Trophoblast cell (in vitro differentiated cells and primary cell): ENCODE measurements around the gene MMP15.

ENCODE experiments used
- DNase-seq, 2 donors: peaks; one replicate each; pipeline ENCODE4 v3.0.0-alpha.2; 2016
- H2AFZ ChIP-seq: 2 replicates; pipeline ENCODE4 v1.6.1; 2013; ENCODE audit warnings: low read length, moderate library complexity, mild to moderate bottlenecking; ENCODE audit not compliant: insufficient read depth, poor library complexity
- H2AK5ac ChIP-seq: 2 replicates; pipeline ENCODE4 v1.6.1; 2013; ENCODE audit warnings: mild to moderate bottlenecking, low read length
- H2BK120ac ChIP-seq: 2 replicates; pipeline ENCODE4 v1.6.1; 2013; ENCODE audit warnings: low read length, mild to moderate bottlenecking, moderate library complexity; ENCODE audit not compliant: insufficient read depth, poor library complexity
- H2BK12ac ChIP-seq: 2 replicates; pipeline ENCODE4 v1.6.1; 2013; ENCODE audit warnings: mild to moderate bottlenecking, low read length, moderate library complexity
- H2BK5ac ChIP-seq: 2 replicates; pipeline ENCODE4 v1.6.1; 2013; ENCODE audit warnings: low read length, low read depth, moderate library complexity, mild to moderate bottlenecking; ENCODE audit not compliant: poor library complexity
- H3K14ac ChIP-seq: 2 replicates; pipeline ENCODE4 v1.6.1; 2013; ENCODE audit warnings: mild to moderate bottlenecking, low read length
- H3K18ac ChIP-seq: 2 replicates; pipeline ENCODE4 v1.6.1; 2013; ENCODE audit warnings: mild to moderate bottlenecking, low read length
- H3K23ac ChIP-seq: 2 replicates; pipeline ENCODE4 v1.6.1; 2013; ENCODE audit warnings: low read length
- H3K27ac ChIP-seq: 2 replicates; pipeline ENCODE4 v1.5.1; 2013; ENCODE audit warnings: low read depth, mild to moderate bottlenecking, inconsistent platforms, low read length, moderate library complexity
- H3K27me3 ChIP-seq: 2 replicates; pipeline ENCODE4 v1.6.1; 2013; ENCODE audit warnings: inconsistent platforms, mild to moderate bottlenecking, low read length, moderate library complexity; ENCODE audit not compliant: insufficient read depth
- H3K36me3 ChIP-seq, 2 experiments: 1 replicate in 1 of 2; 2 replicates in 1 of 2; pipeline ENCODE4 v1.6.1; 2013; ENCODE audit warnings: low read length in 2 of 2, mild to moderate bottlenecking in 2 of 2, moderate library complexity in 1 of 2; ENCODE audit not compliant: insufficient read depth in 2 of 2, control insufficient read depth in 1 of 2
- H3K4ac ChIP-seq: 2 replicates; pipeline ENCODE4 v1.6.1; 2013; ENCODE audit warnings: low read depth, mild to moderate bottlenecking, low read length, moderate library complexity
- H3K4me1 ChIP-seq, 2 experiments: 1 replicate in 1 of 2; 2 replicates in 1 of 2; pipeline ENCODE4 v1.6.1; 2013; ENCODE audit warnings: low read length in 2 of 2, mild to moderate bottlenecking in 2 of 2, moderate library complexity in 1 of 2; ENCODE audit not compliant: insufficient read depth in 2 of 2, control insufficient read depth in 1 of 2
- H3K4me2 ChIP-seq: 2 replicates; pipeline ENCODE4 v1.6.1; 2013; ENCODE audit warnings: inconsistent platforms, mild to moderate bottlenecking, low read length, moderate library complexity
- H3K4me3 ChIP-seq: 2 replicates; pipeline ENCODE4 v1.5.1; 2013; ENCODE audit warnings: mild to moderate bottlenecking, low read depth, low read length, inconsistent platforms
- H3K79me1 ChIP-seq: one replicate; pipeline ENCODE4 v1.6.1; 2013; ENCODE audit warnings: low read length
- H3K79me2 ChIP-seq: 2 replicates; pipeline ENCODE4 v1.6.1; 2013; ENCODE audit warnings: low read length, mild to moderate bottlenecking; ENCODE audit not compliant: control insufficient read depth, insufficient read depth, poor library complexity
- H3K9ac ChIP-seq: 2 replicates; pipeline ENCODE4 v1.6.1; 2013; ENCODE audit warnings: mild to moderate bottlenecking, low read length
- H3K9me3 ChIP-seq: 2 replicates; pipeline ENCODE4 v1.6.1; 2013; ENCODE audit warnings: low read depth, mild to moderate bottlenecking, control low read depth, inconsistent platforms, low read length; ENCODE audit not compliant: insufficient read depth
- H4K12ac ChIP-seq: 2 replicates; pipeline ENCODE4 v1.6.1; 2013; ENCODE audit warnings: low read depth, mild to moderate bottlenecking, low read length, moderate library complexity
- H4K8ac ChIP-seq: 2 replicates; pipeline ENCODE4 v1.6.1; 2013; ENCODE audit warnings: low read depth, mild to moderate bottlenecking, low read length, moderate library complexity
- H4K91ac ChIP-seq: one replicate; pipeline ENCODE4 v1.6.1; 2013; ENCODE audit warnings: low read depth, mild to moderate bottlenecking, low read length, moderate library complexity
- whole genome bisulfite sequencing: extraction: QIAGEN DNeasy Blood & Tissue Kit; methylation state at CpG from one replicate; pipeline ENCODE4 v1.1.7; 2013; ENCODE audit warnings: missing lambda C conversion rate; ENCODE audit not compliant: insufficient read length, insufficient coverage; ENCODE audit errors: extremely low coverage; 5-methylcytosine and 5-hydroxymethylcytosine counted together

The MMP15 gene

GRCh38 chr16:58031016-58031800, 5.7 kb downstream of the MMP15 start:
- peaks cover 14% of the 10 kb centered on the region for H3K79me1 ChIP-seq
- H3K14ac ChIP-seq = no peak overlapping the region

DNA sequence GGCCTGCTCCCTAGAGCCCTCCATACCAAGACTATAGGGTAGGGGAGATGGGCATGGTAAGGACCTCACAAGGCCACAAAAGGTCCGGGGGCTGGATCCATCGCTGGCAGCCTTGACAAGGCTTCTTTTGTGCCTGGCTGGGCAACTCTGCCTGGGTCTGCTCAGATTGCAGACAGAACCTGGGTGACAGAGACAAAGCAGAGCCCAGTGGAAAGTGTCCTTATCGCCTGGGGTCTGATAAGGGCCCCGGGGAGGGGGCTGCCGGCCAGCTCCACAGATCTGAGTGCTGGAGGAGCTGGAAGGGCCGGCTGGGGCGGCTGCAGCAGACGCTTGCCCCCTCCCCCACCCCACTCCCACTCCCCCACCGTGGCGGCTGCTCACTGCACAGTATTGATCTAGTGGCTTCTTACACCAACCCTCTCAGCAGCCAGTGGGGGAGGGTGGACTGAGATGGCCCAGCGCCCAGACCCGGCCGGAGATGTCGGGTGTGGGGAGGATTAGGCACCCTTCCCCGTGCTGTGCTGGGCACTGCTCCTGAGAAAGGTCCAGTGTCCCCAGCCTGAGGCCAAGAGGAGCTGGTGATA, 7.2 kb downstream of the MMP15 start:
- H3K4ac ChIP-seq = peak overlapping the region; percentile 65
- no peak overlapping the region for H3K4me3 ChIP-seq
- peaks cover 43 to 52% of the 10 kb centered on the region in 2 experiments for H3K4me1 ChIP-seq
- H3K79me2 ChIP-seq = no peaks in the 10 kb centered on the region
- H3K9ac ChIP-seq = no peak overlapping the region
- peaks cover 2% of the 10 kb centered on the region for H3K9me3 ChIP-seq
- peak overlapping the region; percentile 73 for H3K18ac ChIP-seq
- peaks cover 0 to 5% of the 10 kb centered on the region in 2 experiments for H3K36me3 ChIP-seq
- peak overlapping the region; percentile 47 for H4K8ac ChIP-seq
- H3K27ac ChIP-seq = peak overlapping the region; percentile 61
- H2BK12ac ChIP-seq = peak overlapping the region; percentile 74
- no peak overlapping the region for H3K23ac ChIP-seq
- peaks cover 6% of the 10 kb centered on the region for H3K79me1 ChIP-seq
- H3K14ac ChIP-seq = peak overlapping the region; percentile 76
- H4K12ac ChIP-seq = peak overlapping the region; percentile 27
- WGBS = no CpG with 5 or more reads among the region's 15 CpGs
- H3K27me3 ChIP-seq = no peaks in the 10 kb centered on the region
- peak overlapping the region; percentile 17 for H3K4me2 ChIP-seq
- peak overlapping the region; percentile 58 for H4K91ac ChIP-seq
- H2BK120ac ChIP-seq = peak overlapping the region; percentile 56
- DNase-seq = no peak
- H2AFZ ChIP-seq = no peak overlapping the region
- H2AK5ac ChIP-seq = peak overlapping the region; percentile 51
- peak overlapping the region; percentile 64 for H2BK5ac ChIP-seq

More at GRCh38 chr16:58031016-58031800, 5.7 kb downstream of the MMP15 start:
- Histone ChIP-seq H3K23ac (no peak overlapping the region), H3K36me3 (peaks cover 0 to 2% of the 10 kb centered on the region in 2 experiments), H3K9ac (no peak overlapping the region), H3K4me2 (no peak overlapping the region), H4K8ac (no peak overlapping the region), H3K18ac (no peak overlapping the region), H2AFZ (no peak overlapping the region), H3K4ac (no peak overlapping the region), H4K91ac (no peak overlapping the region), H4K12ac (no peak overlapping the region), H3K27me3 (no peaks in the 10 kb centered on the region), H3K4me1 (peaks cover 50 to 54% of the 10 kb centered on the region in 2 experiments), H2AK5ac (no peak overlapping the region), H2BK5ac (no peak overlapping the region), H3K79me2 (peaks cover 7% of the 10 kb centered on the region), H3K9me3 (no peaks in the 10 kb centered on the region), H2BK12ac (no peak overlapping the region), H3K27ac (no peak overlapping the region), H2BK120ac (no peak overlapping the region), H3K4me3 (no peak overlapping the region)
- no peak for DNase-seq
- WGBS = no CpG with 5 or more reads among the region's 14 CpGs

- Histone ChIP-seq H3K27me3 (no peaks in the 10 kb centered on the region), H4K12ac (no peak overlapping the region), H2AK5ac (no peak overlapping the region), H4K8ac (no peak overlapping the region), H3K4me1 (peaks cover 30 to 38% of the 10 kb centered on the region in 2 experiments), H2BK120ac (no peak overlapping the region), H4K91ac (no peak overlapping the region), H3K79me1 (peaks cover 6% of the 10 kb centered on the region), H3K27ac (no peak overlapping the region), H3K4me2 (no peak overlapping the region), H3K4ac (no peak overlapping the region), H3K9me3 (peaks cover 2% of the 10 kb centered on the region), H2BK5ac (no peak overlapping the region), H3K18ac (no peak overlapping the region), H3K36me3 (peaks cover 8 to 12% of the 10 kb centered on the region in 2 experiments), H3K4me3 (no peak overlapping the region), H2AFZ (no peak overlapping the region), H3K23ac (no peak overlapping the region), H3K79me2 (no peaks in the 10 kb centered on the region), H3K14ac (no peak overlapping the region), H3K9ac (no peak overlapping the region), H2BK12ac (no peak overlapping the region)
- DNase-seq = no peak
- WGBS = no CpG with 5 or more reads among the region's 14 CpGs
Measured at GRCh38 chr16:58034128-58034685, 8.7 kb downstream of the MMP15 start.

DNA sequence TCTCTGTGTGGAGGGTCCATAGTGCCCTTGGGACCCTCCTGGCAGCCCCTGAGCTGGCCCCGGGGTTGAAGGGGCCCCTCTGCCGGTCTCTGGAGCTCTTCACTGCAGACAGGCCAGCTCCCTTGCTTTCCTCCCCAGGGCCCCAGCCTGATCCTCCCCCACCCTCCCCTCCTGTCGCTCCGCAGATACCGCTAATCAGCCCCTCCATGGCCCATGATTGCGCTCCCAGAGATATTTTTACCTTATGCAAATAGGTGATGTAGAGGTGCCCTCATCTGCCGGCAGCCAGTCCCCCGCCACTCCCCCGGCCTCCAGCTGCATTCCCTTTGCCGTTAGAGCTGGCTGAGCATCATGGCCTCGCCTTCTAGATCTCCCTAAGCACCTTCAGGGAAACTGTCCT, 9.2 kb downstream of the MMP15 start:
- peaks cover 28 to 36% of the 10 kb centered on the region in 2 experiments for H3K4me1 ChIP-seq
- H3K4me3 ChIP-seq = no peak overlapping the region
- H4K12ac ChIP-seq = no peak overlapping the region
- H2AK5ac ChIP-seq = no peak overlapping the region
- no peak overlapping the region for H2BK12ac ChIP-seq
- H3K79me2 ChIP-seq = no peaks in the 10 kb centered on the region
- no peak overlapping the region for H3K4me2 ChIP-seq
- H2BK5ac ChIP-seq = no peak overlapping the region
- no peak overlapping the region for H4K8ac ChIP-seq
- no CpG with 5 or more reads among the region's 11 CpGs for WGBS
- H3K27me3 ChIP-seq = no peaks in the 10 kb centered on the region
- no peak overlapping the region for H2BK120ac ChIP-seq
- no peak overlapping the region for H2AFZ ChIP-seq
- H3K14ac ChIP-seq = no peak overlapping the region
- H3K9ac ChIP-seq = no peak overlapping the region
- no peak for DNase-seq
- no peak overlapping the region for H3K23ac ChIP-seq
- H3K27ac ChIP-seq = no peak overlapping the region
- peaks cover 2% of the 10 kb centered on the region for H3K9me3 ChIP-seq
- H3K36me3 ChIP-seq = peaks cover 10 to 14% of the 10 kb centered on the region in 2 experiments
- no peak overlapping the region for H3K4ac ChIP-seq
- peaks cover 6% of the 10 kb centered on the region for H3K79me1 ChIP-seq
- H4K91ac ChIP-seq = no peak overlapping the region
- no peak overlapping the region for H3K18ac ChIP-seq
